Mucosa of descending colon (tissue), 3 donors: ENCODE measurements around the gene MXD3. TPM values are rescaled to one million over a fixed set of nuclear protein-coding genes. Genes with fewer than 3 reads are reported as not detected.

Experiments used
- ATAC-seq: fragments of 200-7000 bp; cut with Tn5 transposase; one replicate; pipeline ENCODE4 v1.9.1; 2020; ENCODE audit warnings: mild to moderate bottlenecking, moderate library complexity
- DNase-seq, 3 donors: peaks; one replicate each; pipeline ENCODE4 v3.0.0-alpha.2; 2020
- H3K36me3 ChIP-seq: fragments of 200-600 bp; one replicate; pipeline ENCODE4 v1.8.0; 2021; ENCODE audit warnings: low read depth, mild to moderate bottlenecking
- H3K4me1 ChIP-seq: fragments of 200-600 bp; one replicate; pipeline ENCODE4 v1.8.0; 2021; ENCODE audit warnings: low read depth, mild to moderate bottlenecking
- H3K4me3 ChIP-seq: fragments of 200-600 bp; one replicate; pipeline ENCODE4 v1.8.0; 2021; ENCODE audit warnings: mild to moderate bottlenecking
- H3K9me3 ChIP-seq: fragments of 200-600 bp; one replicate; pipeline ENCODE4 v1.8.0; 2021; ENCODE audit warnings: mild to moderate bottlenecking
- intact Hi-C, 2 donors: fragments of 100-400 bp; cut with DNase I in 1 of 2; cut with micrococcal nuclease in 1 of 2; formaldehyde crosslinking; loops; one replicate each; pipeline versions ENCODE4 v1.11.0 to v1.11.1; 2022; cut with DNase I, micrococcal nuclease
- total RNA-seq, 3 donors: library from RNA; stranded (reverse); fragmentation: NEBNext Ultra II Directional in 2 of 3; extraction: Animal tissue kit (Norgen Biotek cat#: 25700) in 2 of 3; gene quantifications; one replicate each; pipeline versions ENCODE4 v1.2.1 to v1.2.4, GENCODE V29; 2021 to 2023
- TF ChIP-seq, protein P1 (sequence below): fragments of 200-600 bp; IDR thresholded peaks from one replicate; pipeline ENCODE4 v1.8.0; 2022; ENCODE audit warnings: antibody characterized with exemption, mild to moderate bottlenecking
- donor health status: DM: no; HTN: no; CAD: no; lungs with moderate emphysema.
- donor health status: DM: no; HTN: no; CAD: no.
- donor health status: DM: no; HTN: yes; CAD: no.

MXD3 gene
- total RNA-seq, 3 donors from 2014 or later = 10.3 to 19.4 (median 10.9) TPM

DNA sequence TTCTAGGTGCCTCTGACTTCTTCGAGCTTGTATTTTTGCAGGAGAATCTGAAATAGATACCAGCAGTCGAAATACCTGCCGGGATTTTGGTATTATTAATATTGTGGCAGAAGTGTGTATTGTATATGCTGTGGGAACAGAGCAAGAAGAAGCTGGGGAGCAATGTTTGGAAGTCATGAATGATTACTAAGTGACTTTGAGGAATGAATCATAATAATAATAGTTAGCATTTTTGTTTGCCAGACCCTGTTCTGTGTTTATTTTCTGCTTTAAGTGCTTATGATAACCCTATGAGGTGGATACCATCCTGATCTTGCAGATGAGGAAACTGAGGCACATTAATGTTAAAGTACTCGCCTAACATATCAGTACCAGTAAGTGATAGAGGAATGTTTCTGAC, 40.6 kb downstream of the MXD3 start:
- Histone ChIP-seq H3K4me3 (no peak overlapping the region), H3K9me3 (no peaks in the 10 kb centered on the region), H3K36me3 (peaks cover 3% of the 10 kb centered on the region), H3K4me1 (no peaks in the 10 kb centered on the region)
- DNase-seq (no peak), ATAC-seq (no peak)
- intact Hi-C loops = no loop called here
- TF ChIP-seq, protein P1, sequence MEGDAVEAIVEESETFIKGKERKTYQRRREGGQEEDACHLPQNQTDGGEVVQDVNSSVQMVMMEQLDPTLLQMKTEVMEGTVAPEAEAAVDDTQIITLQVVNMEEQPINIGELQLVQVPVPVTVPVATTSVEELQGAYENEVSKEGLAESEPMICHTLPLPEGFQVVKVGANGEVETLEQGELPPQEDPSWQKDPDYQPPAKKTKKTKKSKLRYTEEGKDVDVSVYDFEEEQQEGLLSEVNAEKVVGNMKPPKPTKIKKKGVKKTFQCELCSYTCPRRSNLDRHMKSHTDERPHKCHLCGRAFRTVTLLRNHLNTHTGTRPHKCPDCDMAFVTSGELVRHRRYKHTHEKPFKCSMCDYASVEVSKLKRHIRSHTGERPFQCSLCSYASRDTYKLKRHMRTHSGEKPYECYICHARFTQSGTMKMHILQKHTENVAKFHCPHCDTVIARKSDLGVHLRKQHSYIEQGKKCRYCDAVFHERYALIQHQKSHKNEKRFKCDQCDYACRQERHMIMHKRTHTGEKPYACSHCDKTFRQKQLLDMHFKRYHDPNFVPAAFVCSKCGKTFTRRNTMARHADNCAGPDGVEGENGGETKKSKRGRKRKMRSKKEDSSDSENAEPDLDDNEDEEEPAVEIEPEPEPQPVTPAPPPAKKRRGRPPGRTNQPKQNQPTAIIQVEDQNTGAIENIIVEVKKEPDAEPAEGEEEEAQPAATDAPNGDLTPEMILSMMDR = no peak

DNA sequence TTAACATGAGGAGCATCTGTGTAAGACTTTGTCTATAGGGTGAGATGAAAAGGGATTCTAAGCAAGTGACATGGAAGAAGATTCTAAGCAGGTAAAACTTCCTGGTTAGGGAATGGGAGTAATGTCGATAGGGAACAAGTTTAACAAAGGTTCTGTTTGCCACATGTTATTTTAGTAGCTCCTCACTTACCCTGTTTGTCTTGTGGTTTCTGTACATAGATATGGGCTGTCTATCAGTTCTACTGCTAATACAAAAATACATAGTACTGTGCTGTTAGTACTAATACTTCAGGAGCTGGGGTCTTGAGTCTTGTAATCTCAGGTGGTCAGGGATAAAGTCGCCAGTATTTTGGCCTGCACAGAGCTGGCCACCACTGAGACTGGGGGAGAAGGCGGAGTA, 41.0 kb downstream of the MXD3 start:
- ATAC-seq = no peak

DNA sequence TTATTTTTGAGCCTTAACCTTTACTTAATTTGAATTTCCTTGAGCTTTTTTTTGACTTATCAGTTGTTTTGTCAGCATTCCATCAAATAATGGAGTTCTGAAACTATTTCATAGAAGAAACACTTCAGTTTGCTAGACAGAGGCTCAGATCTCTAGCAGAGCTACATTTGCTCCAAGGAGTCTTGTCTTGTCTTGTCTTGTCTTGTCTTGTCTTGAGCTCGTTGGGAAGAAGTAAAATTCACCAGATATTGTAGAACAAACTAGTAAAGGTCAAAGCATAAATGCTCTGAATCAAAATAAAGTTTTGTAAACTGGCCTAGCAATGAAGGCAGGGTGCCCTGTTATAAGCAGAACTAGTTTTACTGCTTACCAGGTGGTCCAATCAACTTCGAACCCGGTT, 41.7 kb downstream of the MXD3 start:
- H3K36me3 ChIP-seq = no peaks in the 10 kb centered on the region
- ATAC-seq = no peak

More for the DNA sequence above, 41.0 kb downstream of the MXD3 start:
- Histone ChIP-seq H3K4me3 (no peak overlapping the region), H3K36me3 (peaks cover 1% of the 10 kb centered on the region), H3K4me1 (no peaks in the 10 kb centered on the region), H3K9me3 (no peaks in the 10 kb centered on the region)
- intact Hi-C loops = no loop called here
- no peak for DNase-seq
- TF ChIP-seq, protein P1 = no peak

DNA sequence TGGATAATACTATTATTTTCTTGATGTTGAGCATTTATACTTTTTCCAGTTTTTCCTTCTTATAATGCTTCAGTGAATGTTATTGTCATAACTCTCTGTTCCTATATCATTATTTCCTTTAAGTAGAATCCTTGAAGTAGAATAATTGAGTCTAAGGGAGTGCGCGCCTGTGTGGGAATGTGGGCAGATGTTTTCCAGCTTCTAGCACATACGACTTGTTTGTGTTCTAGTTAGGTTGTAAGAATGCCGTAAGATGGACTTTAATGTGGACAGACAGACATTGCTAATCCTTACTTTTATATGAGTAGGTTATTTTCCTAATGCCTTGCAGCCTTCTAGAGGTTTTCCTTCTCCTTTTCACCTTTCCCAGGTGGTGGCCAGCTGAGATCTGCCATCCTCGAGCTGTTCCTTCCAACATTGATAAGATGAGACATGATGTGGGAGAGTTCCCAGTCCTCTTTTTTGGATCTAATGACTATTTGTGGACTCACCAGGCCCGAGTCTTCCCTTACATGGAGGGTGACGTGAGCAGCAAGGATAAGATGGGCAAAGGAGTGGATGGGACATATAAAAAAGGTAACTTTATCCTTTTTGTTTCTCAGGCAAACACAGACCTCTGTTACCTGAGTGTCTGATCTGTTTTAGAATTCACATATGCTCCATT, 42.3 kb downstream of the MXD3 start:
- Histone ChIP-seq H3K4me1 (no peaks in the 10 kb centered on the region), H3K4me3 (no peak overlapping the region), H3K36me3 (no peaks in the 10 kb centered on the region), H3K9me3 (no peaks in the 10 kb centered on the region)
- TF ChIP-seq, protein P1 = no peak
- DNase-seq (no peak), ATAC-seq (no peak)
- intact Hi-C loops = no loop called here

More for the DNA sequence above, 41.7 kb downstream of the MXD3 start:
- Histone ChIP-seq H3K4me1 (no peaks in the 10 kb centered on the region), H3K4me3 (no peak overlapping the region), H3K9me3 (no peaks in the 10 kb centered on the region)
- intact Hi-C loops = no loop called here
- no peak for DNase-seq
- TF ChIP-seq, protein P1 = no peak

DNA sequence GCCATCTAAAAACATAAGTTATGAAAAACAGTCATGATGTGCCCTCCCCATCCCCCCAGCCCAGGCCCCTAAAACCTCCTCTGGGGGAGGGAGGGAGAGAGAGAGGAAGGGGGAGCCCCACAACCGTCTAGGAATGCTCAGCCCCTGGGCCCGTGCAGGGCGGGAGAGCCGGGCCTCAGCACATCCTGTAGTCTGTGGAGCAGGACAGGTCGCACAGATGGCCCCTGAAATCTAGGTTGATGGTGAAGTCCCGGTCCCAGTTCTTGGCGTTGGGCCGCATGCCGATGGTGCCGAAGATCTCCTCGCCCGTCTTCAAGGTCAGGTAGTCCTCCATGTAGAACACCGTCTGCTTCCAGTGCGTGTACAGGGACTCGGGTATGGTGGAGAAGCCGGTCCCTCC, 46.3 kb downstream of the MXD3 start:
- DNase-seq = no peak
- ATAC-seq = no peak
- intact Hi-C loops = no loop called here
- TF ChIP-seq, protein P1 = no peak
- no peaks in the 10 kb centered on the region for H3K36me3 ChIP-seq
- H3K4me3 ChIP-seq = no peak overlapping the region
- no peaks in the 10 kb centered on the region for H3K9me3 ChIP-seq
- no peaks in the 10 kb centered on the region for H3K4me1 ChIP-seq

DNA sequence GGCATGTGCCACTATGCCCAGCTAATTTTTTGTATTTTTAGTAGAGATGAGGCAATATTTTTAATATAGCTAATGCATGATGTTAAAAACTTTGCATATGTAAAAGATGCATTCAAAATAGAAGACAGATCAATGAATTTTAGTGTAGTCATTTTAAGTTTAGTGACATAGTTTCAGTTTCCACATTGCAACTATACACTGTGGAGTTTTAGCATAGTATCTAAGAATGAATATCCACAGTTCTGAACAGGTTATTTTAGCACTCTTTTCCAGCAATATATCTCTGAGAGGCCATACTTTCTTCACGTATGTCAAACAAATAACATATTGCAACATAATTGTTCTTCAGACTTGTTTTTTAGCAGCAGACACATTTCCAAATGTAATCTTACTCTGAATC, 47.5 kb downstream of the MXD3 start:
- TF ChIP-seq, protein P1 = no peak
- H3K36me3 ChIP-seq = no peaks in the 10 kb centered on the region
- DNase-seq = no peak
- no peaks in the 10 kb centered on the region for H3K4me1 ChIP-seq
- no peak overlapping the region for H3K4me3 ChIP-seq
- intact Hi-C loops = no loop called here
- H3K9me3 ChIP-seq = no peaks in the 10 kb centered on the region
- ATAC-seq = no peak
